Osteoblast (primary cell): ENCODE data around the gene DPP10. TPM values are rescaled to one million over a fixed set of nuclear protein-coding genes. Genes with fewer than 3 reads are reported as not detected.

ENCODE experiments used
- DNase-seq: peaks from one replicate; pipeline ENCODE4 v3.0.0; 2011; ENCODE audit warnings: low spot score, mixed read lengths; ENCODE audit not compliant: insufficient read length; ENCODE audit errors: missing footprints
- H2AFZ ChIP-seq: 2 replicates; pipeline ENCODE4 v1.6.0; 2011; ENCODE audit warnings: mild to moderate bottlenecking, low read length
- H3K27ac ChIP-seq: 2 replicates; pipeline ENCODE4 v1.5.1; 2011; ENCODE audit warnings: mild to moderate bottlenecking, low read depth, low read length, moderate library complexity
- H3K27me3 ChIP-seq: 2 replicates; pipeline ENCODE4 v1.6.0; 2012; ENCODE audit warnings: mild to moderate bottlenecking, control low read depth, inconsistent platforms, low read length, moderate library complexity; ENCODE audit not compliant: insufficient read depth
- H3K36me3 ChIP-seq: 2 replicates; pipeline ENCODE4 v1.5.1; 2011; ENCODE audit warnings: mild to moderate bottlenecking, low read length, control low read depth, moderate library complexity; ENCODE audit not compliant: insufficient read depth
- H3K4me1 ChIP-seq: 2 replicates; pipeline ENCODE4 v1.5.1; 2011; ENCODE audit warnings: mild to moderate bottlenecking, low read length, control low read depth, moderate library complexity; ENCODE audit not compliant: insufficient read depth
- H3K4me2 ChIP-seq: 2 replicates; pipeline ENCODE4 v1.6.0; 2011; ENCODE audit warnings: mild to moderate bottlenecking, low read length; ENCODE audit not compliant: insufficient read depth
- H3K4me3 ChIP-seq: fragments of 200-600 bp; sonication (generic); 3 replicates; pipeline ENCODE4 v1.5.1; 2012; ENCODE audit warnings: mild to moderate bottlenecking, low read length, inconsistent platforms; ENCODE audit not compliant: insufficient read depth
- H3K79me2 ChIP-seq: 2 replicates; pipeline ENCODE4 v1.6.0; 2012; ENCODE audit warnings: mild to moderate bottlenecking, low read length, control low read depth, inconsistent platforms; ENCODE audit not compliant: insufficient read depth
- H3K9me3 ChIP-seq: 2 replicates; pipeline ENCODE4 v1.5.1; 2011; ENCODE audit warnings: low read depth, low read length, control low read depth
- H4K20me1 ChIP-seq: 2 replicates; pipeline ENCODE4 v1.6.0; 2012; ENCODE audit warnings: mild to moderate bottlenecking, low read length, control low read depth; ENCODE audit not compliant: insufficient read depth
- CTCF ChIP-seq: IDR thresholded peaks from 2 replicates; pipeline ENCODE4 v1.5.1; 2011; ENCODE audit warnings: mild to moderate bottlenecking, low read depth, low read length, moderate library complexity; ENCODE audit errors: extremely low read depth
- total RNA-seq: library from RNA; depleted of rRNA; stranded (reverse); fragments of >200 nt; gene quantifications from 2 replicates; pipeline ENCODE4 v1.2.3, GENCODE V29; 2012

Gene DPP10
- total RNA-seq, 1 donor, result not detected

GRCh38 chr2:114577657-114578056, 135.2 kb downstream of the DPP10 start:
- no peaks in the 10 kb centered on the region for H3K79me2 ChIP-seq

GRCh38 chr2:114579542-114579941, 137.1 kb downstream of the DPP10 start:
- H3K4me2 ChIP-seq, result no peak overlapping the region
- H4K20me1 ChIP-seq, result no peaks in the 10 kb centered on the region
- no peak overlapping the region for H3K27ac ChIP-seq
- H3K4me1 ChIP-seq, result no peaks in the 10 kb centered on the region
- no peak overlapping the region for H3K4me3 ChIP-seq
- no peaks in the 10 kb centered on the region for H3K27me3 ChIP-seq
- no peak for TF ChIP-seq CTCF
- DNase-seq, result no peak
- no peak overlapping the region for H2AFZ ChIP-seq
- H3K9me3 ChIP-seq, result no peaks in the 10 kb centered on the region
- H3K36me3 ChIP-seq, result no peaks in the 10 kb centered on the region
- no peaks in the 10 kb centered on the region for H3K79me2 ChIP-seq

More at GRCh38 chr2:114577657-114578056, 135.2 kb downstream of the DPP10 start:
- H3K27me3 ChIP-seq, result no peaks in the 10 kb centered on the region
- H2AFZ ChIP-seq, result no peak overlapping the region
- no peaks in the 10 kb centered on the region for H3K9me3 ChIP-seq
- H3K4me3 ChIP-seq, result no peak overlapping the region
- no peaks in the 10 kb centered on the region for H4K20me1 ChIP-seq
- H3K27ac ChIP-seq, result no peak overlapping the region
- no peak for DNase-seq
- H3K4me1 ChIP-seq, result no peaks in the 10 kb centered on the region
- H3K36me3 ChIP-seq, result no peaks in the 10 kb centered on the region
- no peak for TF ChIP-seq CTCF
- no peak overlapping the region for H3K4me2 ChIP-seq

- Histone ChIP-seq H4K20me1 (no peaks in the 10 kb centered on the region), H3K9me3 (no peaks in the 10 kb centered on the region), H3K27ac (no peak overlapping the region), H3K79me2 (no peaks in the 10 kb centered on the region), H3K4me3 (no peak overlapping the region), H3K4me2 (no peak overlapping the region), H3K4me1 (no peaks in the 10 kb centered on the region), H3K27me3 (no peaks in the 10 kb centered on the region), H2AFZ (no peak overlapping the region), H3K36me3 (no peaks in the 10 kb centered on the region)
- no peak for DNase-seq
- no peak for TF ChIP-seq CTCF
Measured at GRCh38 chr2:114580691-114581090, 138.2 kb downstream of the DPP10 start.

GRCh38 chr2:114598329-114598728, 155.9 kb downstream of the DPP10 start:
- Histone ChIP-seq H3K4me2 (no peak overlapping the region), H3K4me1 (no peaks in the 10 kb centered on the region), H4K20me1 (no peaks in the 10 kb centered on the region), H2AFZ (no peak overlapping the region), H3K27ac (no peak overlapping the region), H3K27me3 (no peaks in the 10 kb centered on the region), H3K4me3 (no peak overlapping the region), H3K9me3 (no peaks in the 10 kb centered on the region), H3K36me3 (no peaks in the 10 kb centered on the region), H3K79me2 (no peaks in the 10 kb centered on the region)
- DNase-seq, result no peak
- no peak for TF ChIP-seq CTCF
